Caco-2 (cell line): ENCODE measurements around the gene HYAL3. TPM values are rescaled to one million over a fixed set of nuclear protein-coding genes. Genes with fewer than 3 reads are reported as not detected.

Source experiments
- BruUV-seq: library from RNA; stranded (reverse); fragments of 400-500 nt; replicated peaks from 2 replicates; lab custom pipeline; 2021; lab: Mats Ljungman, UMichigan
- CTCF ChIA-PET: fragments of 300-600 bp; sonication (Branson Sonifier 250); formaldehyde crosslinking; loops from one replicate; lab custom pipeline; 2022; ENCODE audit warnings: antibody characterized with exemption; lab: Charles Lee
- POLR2A ChIA-PET: fragments of 300-600 bp; sonication (Branson Sonifier 250); formaldehyde crosslinking; loops from one replicate; lab custom pipeline; 2022; ENCODE audit warnings: antibody characterized with exemption; lab: Charles Lee
- DNase-seq, 2 experiments: peaks; one replicate each; pipeline versions ENCODE4 v3.0.0 to v3.0.0-alpha.2; 2020 to 2022
- H3K27me3 ChIP-seq: replicated peaks from 2 replicates; pipeline ENCODE4 v1.6.0; 2011; ENCODE audit warnings: low read length; ENCODE audit not compliant: control insufficient read depth, insufficient read depth
- H3K36me3 ChIP-seq: 2 replicates; pipeline ENCODE4 v1.5.1; 2011; ENCODE audit warnings: low read length; ENCODE audit not compliant: control insufficient read depth, insufficient read depth
- H3K4me1 ChIP-seq: fragments of 250-450 bp; sonication (Bioruptor Pico); 2 replicates; pipeline ENCODE4 v1.5.1; 2020; ENCODE audit warnings: mild to moderate bottlenecking
- H3K4me3 ChIP-seq: 2 replicates; pipeline ENCODE4 v1.5.1; 2011; ENCODE audit warnings: low read depth, mild to moderate bottlenecking, control low read depth, low read length
- H3K9me3 ChIP-seq: fragments of 250-450 bp; sonication (Bioruptor Pico); 2 replicates; pipeline ENCODE4 v1.5.1; 2020; ENCODE audit warnings: mild to moderate bottlenecking, moderate library complexity
- H3K27ac Mint-ChIP-seq: one replicate; pipeline ENCODE4 v1.8.0; 2022; ENCODE audit warnings: mixed read lengths; ENCODE audit not compliant: unreplicated experiment
- H3K27me3 Mint-ChIP-seq: one replicate; pipeline ENCODE4 v1.8.0; 2022; ENCODE audit warnings: mixed read lengths; ENCODE audit not compliant: insufficient read depth, unreplicated experiment
- H3K36me3 Mint-ChIP-seq: one replicate; pipeline ENCODE4 v1.8.0; 2022; ENCODE audit warnings: mild to moderate bottlenecking, mixed read lengths; ENCODE audit not compliant: insufficient read depth, unreplicated experiment
- H3K4me1 Mint-ChIP-seq: one replicate; pipeline ENCODE4 v1.8.0; 2022; ENCODE audit warnings: low read depth, mixed read lengths; ENCODE audit not compliant: unreplicated experiment
- H3K4me3 Mint-ChIP-seq: one replicate; pipeline ENCODE4 v1.8.0; 2022; ENCODE audit warnings: mild to moderate bottlenecking, moderate library complexity, mixed read lengths; ENCODE audit not compliant: unreplicated experiment
- H3K9me3 Mint-ChIP-seq: one replicate; pipeline ENCODE4 v1.8.0; 2022; ENCODE audit warnings: mixed read lengths; ENCODE audit not compliant: unreplicated experiment
- CTCF ChIP-seq, 2 experiments: fragments of 200-600 bp in 1 of 2; IDR thresholded peaks; 1 replicate in 1 of 2; 2 replicates in 1 of 2; pipeline versions ENCODE4 v1.5.1 to v1.8.0; 2011 to 2022; ENCODE audit warnings: antibody characterized with exemption in 1 of 2, control low read depth in 1 of 2, inconsistent platforms in 1 of 2, low read depth in 1 of 2, low read length in 1 of 2, mild to moderate bottlenecking in 1 of 2, moderate library complexity in 1 of 2; ENCODE audit not compliant: insufficient read depth in 1 of 2, severe bottlenecking in 1 of 2, unreplicated experiment in 1 of 2
- intact Hi-C: fragments of 100-400 bp; cut with micrococcal nuclease; formaldehyde crosslinking; loops from one replicate; pipeline ENCODE4 v1.10.0; 2022; ENCODE audit not compliant: unreplicated experiment
- total RNA-seq: library from RNA; stranded (reverse); gene quantifications from 2 replicates; pipeline ENCODE4 v1.2.3, GENCODE V29; 2022

Gene HYAL3
- total RNA-seq, 1 experiment from 2014 or later: 5.2 TPM

GRCh38 chr3:50334339-50335075 lies 35.3 kb upstream of the HYAL3 start:
- CTCF ChIA-PET: no interaction called here
- Histone ChIP-seq H3K4me1 (peaks cover 16% of the 10 kb centered on the region), H3K4me3 (no peak overlapping the region), H3K27me3 (no peaks in the 10 kb centered on the region), H3K36me3 (peaks cover 6% of the 10 kb centered on the region), H3K9me3 (no peaks in the 10 kb centered on the region)
- H3K27me3 Mint-ChIP-seq: no peaks in the 10 kb centered on the region
- BruUV-seq: no TSS peak
- intact Hi-C loops: no loop called here
- peaks cover 71% of the 10 kb centered on the region for H3K36me3 Mint-ChIP-seq
- POLR2A ChIA-PET: no interaction called here
- TF ChIP-seq CTCF (IDR thresholded peaks at IDR 0.05; ENCODE audit: insufficient read depth in 1 of 2, low read depth in 1 of 2, low read length in 1 of 2, severe bottlenecking in 1 of 2, unreplicated experiment in 1 of 2): no peak
- H3K4me1 Mint-ChIP-seq: peaks cover 11% of the 10 kb centered on the region
- H3K9me3 Mint-ChIP-seq: no peaks in the 10 kb centered on the region
- DNase-seq: no peak
- peak overlapping the region; percentile 22 for H3K4me3 Mint-ChIP-seq
- no peak overlapping the region for H3K27ac Mint-ChIP-seq

- no peaks in the 10 kb centered on the region for H3K27me3 ChIP-seq
- DNase-seq: no peak
- Mint-ChIP-seq H3K27ac (no peak overlapping the region), H3K4me3 (peak overlapping the region; percentile 22), H3K27me3 (no peaks in the 10 kb centered on the region), H3K9me3 (no peaks in the 10 kb centered on the region), H3K4me1 (peaks cover 6% of the 10 kb centered on the region), H3K36me3 (peaks cover 68% of the 10 kb centered on the region)
- H3K9me3 ChIP-seq: no peaks in the 10 kb centered on the region
- no peak for TF ChIP-seq CTCF (IDR thresholded peaks at IDR 0.05; ENCODE audit: insufficient read depth in 1 of 2, low read depth in 1 of 2, low read length in 1 of 2, severe bottlenecking in 1 of 2, unreplicated experiment in 1 of 2)
- peaks cover 16% of the 10 kb centered on the region for H3K4me1 ChIP-seq
- ChIA-PET POLR2A (no interaction called here), CTCF (interaction anchor here (0.6 kb wide), 1 partner anchor 69 kb away, joined by 7 read pairs; no protein-coding TSS in a partner anchor)
- H3K36me3 ChIP-seq: peaks cover 6% of the 10 kb centered on the region
- H3K4me3 ChIP-seq: no peak overlapping the region
- no TSS peak for BruUV-seq
- intact Hi-C loops: no loop called here
Measured at GRCh38 chr3:50333744-50334328, 34.6 kb upstream of the HYAL3 start.

DNA sequence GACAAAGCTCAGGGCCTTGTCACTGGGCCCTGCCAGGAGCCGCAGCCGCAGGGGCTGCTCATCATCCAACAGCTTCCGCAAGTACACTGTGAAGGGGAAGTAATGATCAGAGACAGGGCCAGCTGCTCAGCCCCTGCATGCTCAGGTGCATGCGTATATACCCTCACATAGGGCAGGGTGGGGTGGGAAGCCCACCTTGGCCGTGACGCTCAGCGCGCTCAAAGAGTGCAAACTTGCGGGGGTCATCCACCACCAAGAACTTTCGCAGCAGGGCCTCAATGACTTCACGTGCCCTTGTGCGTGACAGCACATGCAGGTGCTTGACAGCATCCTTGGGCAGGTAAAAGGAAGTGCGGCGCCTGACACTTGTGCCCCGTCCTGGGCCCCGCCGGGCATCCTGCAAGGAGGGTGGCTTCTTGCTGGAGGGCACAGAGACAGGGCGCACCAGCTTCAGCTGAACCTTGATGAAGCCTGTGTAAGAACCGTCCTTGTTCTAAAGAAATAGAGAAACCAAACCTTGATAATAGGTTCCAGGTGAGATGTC lies 32.2 kb upstream of the HYAL3 start:
- ChIA-PET POLR2A (no interaction called here), CTCF (interaction anchor here (1.3 kb wide), 1 partner anchor 10 kb away, joined by 3 read pairs; no protein-coding TSS in a partner anchor)
- Histone ChIP-seq H3K4me1 (peaks cover 7% of the 10 kb centered on the region), H3K9me3 (no peaks in the 10 kb centered on the region), H3K36me3 (peaks cover 6% of the 10 kb centered on the region), H3K4me3 (no peak overlapping the region), H3K27me3 (no peaks in the 10 kb centered on the region)
- Mint-ChIP-seq H3K27me3 (no peaks in the 10 kb centered on the region), H3K4me3 (no peak overlapping the region), H3K4me1 (no peaks in the 10 kb centered on the region), H3K36me3 (peaks cover 77% of the 10 kb centered on the region), H3K27ac (no peak overlapping the region), H3K9me3 (no peaks in the 10 kb centered on the region)
- DNase-seq: no peak
- no peak for TF ChIP-seq CTCF (IDR thresholded peaks at IDR 0.05; ENCODE audit: insufficient read depth in 1 of 2, low read depth in 1 of 2, low read length in 1 of 2, severe bottlenecking in 1 of 2, unreplicated experiment in 1 of 2)
- no TSS peak for BruUV-seq
- intact Hi-C loops: no loop called here
